ENCODE results near the gene ATP8A1. TPM values are rescaled to one million over a fixed set of nuclear protein-coding genes. Genes with fewer than 3 reads are reported as not detected.
"Not testable (repeated sequence)": the region's sequence is repeated elsewhere in the genome, so short reads cannot be mapped to it uniquely, and the experiment has no call there.

The ATP8A1 gene
- total RNA-seq, 1 donor from 2014 or later, result 39.7 TPM

GRCh38 chr4:42482516-42483327 is 174.2 kb downstream of the ATP8A1 start:
- H3K9ac ChIP-seq (ENCODE audit: low read depth in 1 of 3, low read length in 3 of 3), result no peak overlapping the region
- peaks cover 0 to 2% (median 0%) of the 10 kb centered on the region in 3 donors for H3K4me1 ChIP-seq (ENCODE audit: control insufficient read depth in 3 of 3, insufficient read depth in 3 of 3, low read length in 3 of 3)
- no peaks in the 10 kb centered on the region for H3K36me3 ChIP-seq (ENCODE audit: control insufficient read depth in 3 of 3, insufficient read depth in 3 of 3, low read length in 3 of 3)
- H3K4me3 ChIP-seq (ENCODE audit: low read length in 3 of 3), result no peak overlapping the region
- H3K9me3 ChIP-seq (ENCODE audit: control insufficient read depth in 3 of 3, low read length in 3 of 3), result no peaks in the 10 kb centered on the region
- no peak overlapping the region for H3K27ac ChIP-seq (ENCODE audit: low read depth, low read length)
- H3K27me3 ChIP-seq (ENCODE audit: control insufficient read depth in 3 of 3, insufficient read depth in 3 of 3, low read length in 3 of 3), result no peaks in the 10 kb centered on the region

GRCh38 chr4:42480717-42481116 is 176.2 kb downstream of the ATP8A1 start:
- Histone ChIP-seq H3K9me3 (ENCODE audit: control insufficient read depth in 3 of 3, low read length in 3 of 3) (no peaks in the 10 kb centered on the region), H3K9ac (ENCODE audit: low read depth in 1 of 3, low read length in 3 of 3) (no peak overlapping the region), H3K36me3 (ENCODE audit: control insufficient read depth in 3 of 3, insufficient read depth in 3 of 3, low read length in 3 of 3) (no peaks in the 10 kb centered on the region), H3K27ac (ENCODE audit: low read depth, low read length) (no peak overlapping the region), H3K4me3 (ENCODE audit: low read length in 3 of 3) (no peak overlapping the region), H3K27me3 (ENCODE audit: control insufficient read depth in 3 of 3, insufficient read depth in 3 of 3, low read length in 3 of 3) (no peaks in the 10 kb centered on the region), H3K4me1 (ENCODE audit: control insufficient read depth in 3 of 3, insufficient read depth in 3 of 3, low read length in 3 of 3) (no peaks in the 10 kb centered on the region)

- Histone ChIP-seq H3K4me1 (ENCODE audit: control insufficient read depth in 3 of 3, insufficient read depth in 3 of 3, low read length in 3 of 3) (no peaks in the 10 kb centered on the region), H3K27ac (ENCODE audit: low read depth, low read length) (no peak overlapping the region), H3K9ac (ENCODE audit: low read depth in 1 of 3, low read length in 3 of 3) (no peak overlapping the region), H3K9me3 (ENCODE audit: control insufficient read depth in 3 of 3, low read length in 3 of 3) (no peaks in the 10 kb centered on the region), H3K4me3 (ENCODE audit: low read length in 3 of 3) (no peak overlapping the region), H3K27me3 (ENCODE audit: control insufficient read depth in 3 of 3, insufficient read depth in 3 of 3, low read length in 3 of 3) (no peaks in the 10 kb centered on the region), H3K36me3 (ENCODE audit: control insufficient read depth in 3 of 3, insufficient read depth in 3 of 3, low read length in 3 of 3) (no peaks in the 10 kb centered on the region)
These were observed 176.6 kb downstream of the ATP8A1 start for GRCh38 chr4:42480281-42480680.

- Histone ChIP-seq H3K9ac (ENCODE audit: low read depth in 1 of 3, low read length in 3 of 3) (no peak overlapping the region), H3K27me3 (ENCODE audit: control insufficient read depth in 3 of 3, insufficient read depth in 3 of 3, low read length in 3 of 3) (no peaks in the 10 kb centered on the region), H3K4me1 (ENCODE audit: control insufficient read depth in 3 of 3, insufficient read depth in 3 of 3, low read length in 3 of 3) (no peaks in the 10 kb centered on the region), H3K4me3 (ENCODE audit: low read length in 3 of 3) (no peak overlapping the region), H3K27ac (ENCODE audit: low read depth, low read length) (no peak overlapping the region), H3K9me3 (ENCODE audit: control insufficient read depth in 3 of 3, low read length in 3 of 3) (no peaks in the 10 kb centered on the region), H3K36me3 (ENCODE audit: control insufficient read depth in 3 of 3, insufficient read depth in 3 of 3, low read length in 3 of 3) (no peaks in the 10 kb centered on the region)
These were observed 178.0 kb downstream of the ATP8A1 start for GRCh38 chr4:42478946-42479345.

- no peaks in the 10 kb centered on the region for H3K9me3 ChIP-seq (ENCODE audit: control insufficient read depth in 3 of 3, low read length in 3 of 3)
- no peak overlapping the region for H3K9ac ChIP-seq (ENCODE audit: low read depth in 1 of 3, low read length in 3 of 3)
- no peak overlapping the region for H3K4me3 ChIP-seq (ENCODE audit: low read length in 3 of 3)
- H3K36me3 ChIP-seq (ENCODE audit: control insufficient read depth in 3 of 3, insufficient read depth in 3 of 3, low read length in 3 of 3), result no peaks in the 10 kb centered on the region
- no peaks in the 10 kb centered on the region for H3K4me1 ChIP-seq (ENCODE audit: control insufficient read depth in 3 of 3, insufficient read depth in 3 of 3, low read length in 3 of 3)
- H3K27me3 ChIP-seq (ENCODE audit: control insufficient read depth in 3 of 3, insufficient read depth in 3 of 3, low read length in 3 of 3), result no peaks in the 10 kb centered on the region
- H3K27ac ChIP-seq (ENCODE audit: low read depth, low read length), result no peak overlapping the region
These were observed 178.4 kb downstream of the ATP8A1 start for GRCh38 chr4:42478509-42478908.

GRCh38 chr4:42474406-42474805 is 182.5 kb downstream of the ATP8A1 start:
- Histone ChIP-seq H3K36me3 (ENCODE audit: control insufficient read depth in 3 of 3, insufficient read depth in 3 of 3, low read length in 3 of 3) (no peaks in the 10 kb centered on the region), H3K27me3 (ENCODE audit: control insufficient read depth in 3 of 3, insufficient read depth in 3 of 3, low read length in 3 of 3) (no peaks in the 10 kb centered on the region), H3K27ac (ENCODE audit: low read depth, low read length) (no peak overlapping the region), H3K4me3 (ENCODE audit: low read length in 3 of 3) (no peak overlapping the region), H3K9me3 (ENCODE audit: control insufficient read depth in 3 of 3, low read length in 3 of 3) (no peaks in the 10 kb centered on the region), H3K4me1 (ENCODE audit: control insufficient read depth in 3 of 3, insufficient read depth in 3 of 3, low read length in 3 of 3) (no peaks in the 10 kb centered on the region), H3K9ac (ENCODE audit: low read depth in 1 of 3, low read length in 3 of 3) (no peak overlapping the region)

GRCh38 chr4:42473071-42473684 is 183.7 kb downstream of the ATP8A1 start:
- no peaks in the 10 kb centered on the region for H3K36me3 ChIP-seq (ENCODE audit: control insufficient read depth in 3 of 3, insufficient read depth in 3 of 3, low read length in 3 of 3)
- H3K9me3 ChIP-seq (ENCODE audit: control insufficient read depth in 3 of 3, low read length in 3 of 3), result no peaks in the 10 kb centered on the region
- no peaks in the 10 kb centered on the region for H3K4me1 ChIP-seq (ENCODE audit: control insufficient read depth in 3 of 3, insufficient read depth in 3 of 3, low read length in 3 of 3)
- H3K27ac ChIP-seq (ENCODE audit: low read depth, low read length), result no peak overlapping the region
- no peak overlapping the region for H3K9ac ChIP-seq (ENCODE audit: low read depth in 1 of 3, low read length in 3 of 3)
- H3K4me3 ChIP-seq (ENCODE audit: low read length in 3 of 3), result no peak overlapping the region
- no peaks in the 10 kb centered on the region for H3K27me3 ChIP-seq (ENCODE audit: control insufficient read depth in 3 of 3, insufficient read depth in 3 of 3, low read length in 3 of 3)

GRCh38 chr4:42471896-42472295 is 185.0 kb downstream of the ATP8A1 start:
- H3K9me3 ChIP-seq (ENCODE audit: control insufficient read depth in 3 of 3, low read length in 3 of 3), result no peaks in the 10 kb centered on the region
- H3K27ac ChIP-seq (ENCODE audit: low read depth, low read length), result no peak overlapping the region
- no peaks in the 10 kb centered on the region for H3K36me3 ChIP-seq (ENCODE audit: control insufficient read depth in 3 of 3, insufficient read depth in 3 of 3, low read length in 3 of 3)
- no peaks in the 10 kb centered on the region for H3K27me3 ChIP-seq (ENCODE audit: control insufficient read depth in 3 of 3, insufficient read depth in 3 of 3, low read length in 3 of 3)
- no peak overlapping the region for H3K4me3 ChIP-seq (ENCODE audit: low read length in 3 of 3)
- no peaks in the 10 kb centered on the region for H3K4me1 ChIP-seq (ENCODE audit: control insufficient read depth in 3 of 3, insufficient read depth in 3 of 3, low read length in 3 of 3)
- H3K9ac ChIP-seq (ENCODE audit: low read depth in 1 of 3, low read length in 3 of 3), result no peak overlapping the region

GRCh38 chr4:42470023-42470422 is 186.9 kb downstream of the ATP8A1 start:
- no peaks in the 10 kb centered on the region for H3K36me3 ChIP-seq (ENCODE audit: control insufficient read depth in 3 of 3, insufficient read depth in 3 of 3, low read length in 3 of 3)
- no peak overlapping the region for H3K4me3 ChIP-seq (ENCODE audit: low read length in 3 of 3)
- H3K9ac ChIP-seq (ENCODE audit: low read depth in 1 of 3, low read length in 3 of 3), result no peak overlapping the region
- H3K9me3 ChIP-seq (ENCODE audit: control insufficient read depth in 3 of 3, low read length in 3 of 3), result no peaks in the 10 kb centered on the region
- H3K27ac ChIP-seq (ENCODE audit: low read depth, low read length), result no peak overlapping the region
- H3K4me1 ChIP-seq (ENCODE audit: control insufficient read depth in 3 of 3, insufficient read depth in 3 of 3, low read length in 3 of 3), result no peaks in the 10 kb centered on the region
- H3K27me3 ChIP-seq (ENCODE audit: control insufficient read depth in 3 of 3, insufficient read depth in 3 of 3, low read length in 3 of 3), result no peaks in the 10 kb centered on the region

GRCh38 chr4:42467777-42468176 is 189.1 kb downstream of the ATP8A1 start:
- not testable (repeated sequence) for H3K9me3 ChIP-seq (ENCODE audit: control insufficient read depth in 3 of 3, low read length in 3 of 3); H3K27ac ChIP-seq (ENCODE audit: low read depth, low read length); H3K4me1 ChIP-seq (ENCODE audit: control insufficient read depth in 3 of 3, insufficient read depth in 3 of 3, low read length in 3 of 3); H3K27me3 ChIP-seq (ENCODE audit: control insufficient read depth in 3 of 3, insufficient read depth in 3 of 3, low read length in 3 of 3); H3K9ac ChIP-seq (ENCODE audit: low read depth in 1 of 3, low read length in 3 of 3); H3K4me3 ChIP-seq (ENCODE audit: low read length in 3 of 3)
- H3K36me3 ChIP-seq (ENCODE audit: control insufficient read depth in 3 of 3, insufficient read depth in 3 of 3, low read length in 3 of 3), result peaks cover 4 to 15% (median 8%) of the 10 kb centered on the region in 3 donors
